Head of caudate nucleus (tissue), 42 donors: ENCODE data around the gene SHLD1.
"Not testable (repeated sequence)": the region's sequence is repeated elsewhere in the genome, so short reads cannot be mapped to it uniquely, and the experiment has no call there.

Source experiments
- DNase-seq, 42 donors: peaks; one replicate each; pipeline versions ENCODE4 v3.0.0 to v3.0.0-alpha.2; 2020 to 2021; ENCODE audit warnings: mixed read lengths in 7 of 42
- intact Hi-C: fragments of 100-400 bp; cut with DNase I; formaldehyde crosslinking; loops from one replicate; pipeline ENCODE4 v1.15.0; 2022

SHLD1 gene

GRCh38 chr20:5772704-5773103 lies 22.5 kb downstream of the SHLD1 start:
- no peak for DNase-seq
- intact Hi-C loops, result no loop called here

- no peak for DNase-seq
- intact Hi-C loops, result no loop called here
Observed at GRCh38 chr20:5773589-5773988, 23.4 kb downstream of the SHLD1 start.

GRCh38 chr20:5776077-5776476 lies 25.9 kb downstream of the SHLD1 start:
- intact Hi-C loops, result no loop called here
- DNase-seq, result no peak

GRCh38 chr20:5779071-5779900 lies 29.1 kb downstream of the SHLD1 start:
- intact Hi-C loops, result no loop called here
- DNase-seq, result no peak

GRCh38 chr20:5780846-5781217 lies 30.6 kb downstream of the SHLD1 start:
- no peak for DNase-seq
- intact Hi-C loops, result loop anchor here (10.0 kb wide), 1 partner anchor 216 kb away; no protein-coding TSS in a partner anchor

- intact Hi-C loops, result loop anchor here (10.0 kb wide), 1 partner anchor 217 kb away; no protein-coding TSS in a partner anchor
- DNase-seq, result not testable (repeated sequence)
Observed at GRCh38 chr20:5781367-5781766, 31.2 kb downstream of the SHLD1 start.

- intact Hi-C loops, result loop anchor here (10.0 kb wide), 1 partner anchor 217 kb away; no protein-coding TSS in a partner anchor
- no peak for DNase-seq
Observed at GRCh38 chr20:5781798-5782750, 31.9 kb downstream of the SHLD1 start.

GRCh38 chr20:5784735-5785134 lies 34.5 kb downstream of the SHLD1 start:
- intact Hi-C loops, result loop anchor here (10.0 kb wide), 1 partner anchor 220 kb away; no protein-coding TSS in a partner anchor

GRCh38 chr20:5785146-5785545 lies 34.9 kb downstream of the SHLD1 start:
- DNase-seq, result no peak
- intact Hi-C loops, result loop anchor here (10.0 kb wide), 1 partner anchor 220 kb away; no protein-coding TSS in a partner anchor

More at GRCh38 chr20:5784735-5785134, 34.5 kb downstream of the SHLD1 start:
- no peak for DNase-seq

- DNase-seq, result no peak
- intact Hi-C loops, result loop anchor here (10.0 kb wide), 1 partner anchor 222 kb away; no protein-coding TSS in a partner anchor
Observed at GRCh38 chr20:5786930-5787795, 37.0 kb downstream of the SHLD1 start.

GRCh38 chr20:5787796-5788165 lies 37.6 kb downstream of the SHLD1 start:
- DNase-seq, result no peak
- intact Hi-C loops, result loop anchor here (2.0 to 10.0 kb wide), 2 partner anchors 223 to 259 kb away; no protein-coding TSS in a partner anchor

GRCh38 chr20:5788385-5788895 lies 38.2 kb downstream of the SHLD1 start:
- DNase-seq, result peak; percentile 34 to 94 (median 82)
- intact Hi-C loops, result loop anchor here (2.0 to 10.0 kb wide), 2 partner anchors 224 to 260 kb away; no protein-coding TSS in a partner anchor

GRCh38 chr20:5789827-5790226 lies 39.6 kb downstream of the SHLD1 start:
- DNase-seq, result no peak
- intact Hi-C loops, result loop anchor here (2.0 to 10.0 kb wide), 2 partner anchors 225 to 261 kb away; no protein-coding TSS in a partner anchor

- intact Hi-C loops, result no loop called here
Observed at GRCh38 chr20:5793916-5794315, 43.7 kb downstream of the SHLD1 start.

GRCh38 chr20:5796331-5797040 lies 46.3 kb downstream of the SHLD1 start:
- DNase-seq, result no peak
- intact Hi-C loops, result no loop called here

More at GRCh38 chr20:5793916-5794315, 43.7 kb downstream of the SHLD1 start:
- no peak for DNase-seq

- intact Hi-C loops, result no loop called here
- DNase-seq, result no peak
Observed at GRCh38 chr20:5797165-5797564, 47.0 kb downstream of the SHLD1 start.

GRCh38 chr20:5797843-5798462 lies 47.8 kb downstream of the SHLD1 start:
- intact Hi-C loops, result no loop called here
- DNase-seq, result peak in 2 of 42 donors; percentile 12 to 27
